ENCODE results near the gene PID1.

Gene PID1

DNA sequence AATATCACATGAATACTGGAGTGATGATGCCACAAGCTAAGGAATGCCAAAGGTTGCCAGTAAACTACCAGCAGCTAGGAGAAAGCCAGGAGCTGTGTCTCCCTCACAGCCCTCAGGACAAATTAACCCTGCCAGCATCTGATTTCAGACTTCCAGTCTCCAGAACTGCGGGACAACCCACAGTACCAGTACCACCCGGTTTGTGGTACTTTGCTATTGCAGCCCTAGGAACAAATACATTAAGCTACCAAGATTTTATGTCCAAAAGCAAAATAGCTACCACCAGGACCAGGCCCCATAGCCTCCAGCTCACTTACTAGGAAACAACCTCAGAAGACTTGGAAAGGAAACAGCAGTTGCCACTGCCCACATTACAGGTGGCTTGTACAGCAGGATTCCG is 10.0 kb downstream of the PID1 start:
- no peak for DNase-seq (ENCODE audit: low read depth in 2 of 2)

GRCh38 chr2:229257985-229258384 is 13.1 kb downstream of the PID1 start:
- no peak for DNase-seq (ENCODE audit: low read depth in 2 of 2)

- no peak for DNase-seq (ENCODE audit: low read depth in 2 of 2)
Measured at GRCh38 chr2:229256376-229256775, 14.7 kb downstream of the PID1 start.

GRCh38 chr2:229254206-229254605 is 16.9 kb downstream of the PID1 start:
- no peak for DNase-seq (ENCODE audit: low read depth in 2 of 2)

- no peak for DNase-seq (ENCODE audit: low read depth in 2 of 2)
Measured at GRCh38 chr2:229252996-229253395, 18.1 kb downstream of the PID1 start.

GRCh38 chr2:229252280-229252679 is 18.8 kb downstream of the PID1 start:
- no peak for DNase-seq (ENCODE audit: low read depth in 2 of 2)

DNA sequence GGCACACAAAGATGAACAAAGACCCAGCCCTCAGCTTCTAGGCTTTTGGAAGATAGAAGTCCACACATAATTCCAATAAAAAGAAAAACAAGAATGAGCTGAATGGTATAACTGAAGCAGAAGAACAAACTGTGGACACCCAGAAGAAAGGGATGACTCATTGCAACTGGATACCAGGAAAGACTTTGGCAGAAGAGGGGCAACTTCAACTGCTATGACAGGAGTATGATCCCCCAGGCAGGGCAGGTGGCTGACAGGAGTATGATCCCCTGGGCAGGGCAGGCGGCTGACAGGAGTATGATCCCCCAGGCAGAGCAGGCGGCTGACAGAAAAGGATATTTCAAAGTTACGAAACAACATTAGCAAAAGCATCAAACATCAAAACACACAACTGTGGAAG is 21.6 kb downstream of the PID1 start:
- DNase-seq (ENCODE audit: low read depth in 2 of 2) = no peak

DNA sequence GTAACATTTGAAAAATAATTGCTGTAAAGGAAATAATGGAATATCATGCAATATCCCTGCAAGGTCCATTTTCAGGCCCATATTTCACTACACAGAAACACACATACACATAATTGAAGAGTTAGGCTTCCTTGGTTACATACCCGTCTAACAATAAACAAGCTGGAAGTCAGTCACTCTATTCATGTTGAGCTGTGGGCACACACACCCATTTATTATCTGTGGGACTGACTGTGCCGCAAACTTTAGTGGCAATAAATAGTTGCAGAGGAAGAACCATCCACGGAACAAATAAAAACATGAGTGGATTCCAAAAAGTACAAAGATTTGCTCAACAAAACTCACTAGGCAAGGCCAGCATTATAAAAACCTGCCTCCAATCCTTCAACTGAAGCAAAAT is 24.8 kb downstream of the PID1 start:
- no peak for DNase-seq (ENCODE audit: low read depth in 2 of 2)

DNA sequence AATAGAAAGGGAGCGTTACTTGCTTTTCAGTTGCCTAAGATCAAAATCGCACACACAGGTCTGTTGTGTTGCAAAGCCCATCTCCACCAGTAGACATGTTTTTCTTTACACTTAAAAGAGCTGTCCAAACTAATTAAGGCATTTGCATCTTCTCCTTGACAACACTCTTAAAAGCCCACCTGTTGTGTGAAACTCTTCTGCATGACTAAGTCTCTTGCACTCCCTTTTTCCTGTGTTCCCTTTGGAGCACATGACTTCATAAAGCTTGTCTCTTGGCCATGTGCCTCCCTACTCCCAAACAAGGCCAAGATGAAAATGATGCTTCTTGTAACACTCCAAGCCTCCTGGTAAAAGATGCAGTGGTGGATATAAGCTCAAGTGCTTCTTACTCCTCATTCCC is 26.1 kb downstream of the PID1 start:
- no peak for DNase-seq (ENCODE audit: low read depth in 2 of 2)

DNA sequence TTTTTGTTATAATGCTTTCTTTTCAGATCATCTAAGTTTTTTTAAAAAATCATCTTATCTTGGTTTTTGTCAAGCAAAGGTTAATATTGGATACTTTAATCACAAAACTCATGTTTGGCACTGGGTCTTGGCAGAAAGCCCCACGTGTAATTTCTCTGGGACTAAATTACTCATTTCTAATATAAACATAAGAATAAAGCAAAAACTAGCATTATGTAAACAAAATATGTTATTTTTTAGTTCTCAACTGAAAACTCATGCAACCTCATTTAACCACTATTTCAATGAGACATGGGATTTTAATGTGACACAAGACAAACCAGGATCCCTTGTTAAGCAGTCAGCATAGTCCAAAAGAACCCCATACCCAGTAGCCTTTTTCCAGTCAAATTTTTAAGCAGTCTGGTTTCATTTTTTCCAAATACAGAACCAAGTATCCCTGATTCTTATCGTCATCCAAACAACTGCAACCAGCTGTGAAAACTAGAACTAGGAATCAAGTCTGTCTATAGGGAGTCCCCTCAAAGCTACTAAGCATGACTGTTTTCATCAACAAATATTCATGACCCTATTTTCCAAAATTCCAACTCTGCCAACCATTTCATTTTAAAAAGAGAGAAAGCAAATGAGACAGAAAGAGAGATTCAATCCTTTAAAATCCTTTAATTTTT is 27.1 kb downstream of the PID1 start:
- no peak for DNase-seq (ENCODE audit: low read depth in 2 of 2)

- DNase-seq (ENCODE audit: low read depth in 2 of 2) = no peak
Measured at GRCh38 chr2:229240984-229241491, 30.0 kb downstream of the PID1 start.

DNA sequence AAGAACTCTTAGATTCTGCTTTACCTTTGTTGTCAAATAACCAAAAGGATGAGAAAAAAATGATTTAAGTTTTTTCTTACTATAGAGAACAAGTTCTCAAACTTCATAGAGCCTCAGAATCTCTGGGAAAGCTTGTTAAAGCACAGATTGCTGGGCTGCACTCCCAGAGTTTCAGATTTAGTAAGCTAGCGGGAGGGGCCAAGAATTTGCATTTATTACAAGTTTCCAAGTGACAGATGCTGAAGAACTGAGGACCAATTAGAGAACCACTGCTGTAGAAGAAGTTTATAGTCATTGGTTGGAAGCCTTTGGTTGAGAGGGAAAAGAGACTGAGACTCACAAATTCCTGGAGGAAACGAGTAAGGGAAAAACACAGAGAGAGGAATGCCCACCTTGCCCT is 32.1 kb downstream of the PID1 start:
- no peak for DNase-seq (ENCODE audit: low read depth in 2 of 2)

DNA sequence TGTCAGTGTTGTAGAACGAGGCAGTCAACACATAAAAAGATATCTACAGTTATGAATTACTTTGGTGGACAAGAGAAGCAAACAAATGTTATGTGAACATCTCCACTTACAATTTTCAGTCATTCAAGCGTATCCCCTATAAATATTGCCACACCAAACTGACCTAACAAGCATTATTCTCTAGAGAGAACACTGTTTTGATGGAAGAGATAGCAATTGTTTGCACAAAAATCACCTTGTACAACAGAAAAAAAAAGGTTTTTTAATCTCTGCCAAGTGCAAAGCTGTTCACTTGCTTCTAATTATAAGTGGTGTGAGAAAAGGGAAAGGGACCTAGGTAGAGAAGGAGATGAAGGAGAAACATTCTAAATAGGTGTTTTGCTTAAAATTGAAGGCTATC is 33.8 kb downstream of the PID1 start:
- no peak for DNase-seq (ENCODE audit: low read depth in 2 of 2)

- DNase-seq (ENCODE audit: low read depth in 2 of 2) = no peak
Measured at GRCh38 chr2:229235131-229235914, 35.8 kb downstream of the PID1 start.

DNA sequence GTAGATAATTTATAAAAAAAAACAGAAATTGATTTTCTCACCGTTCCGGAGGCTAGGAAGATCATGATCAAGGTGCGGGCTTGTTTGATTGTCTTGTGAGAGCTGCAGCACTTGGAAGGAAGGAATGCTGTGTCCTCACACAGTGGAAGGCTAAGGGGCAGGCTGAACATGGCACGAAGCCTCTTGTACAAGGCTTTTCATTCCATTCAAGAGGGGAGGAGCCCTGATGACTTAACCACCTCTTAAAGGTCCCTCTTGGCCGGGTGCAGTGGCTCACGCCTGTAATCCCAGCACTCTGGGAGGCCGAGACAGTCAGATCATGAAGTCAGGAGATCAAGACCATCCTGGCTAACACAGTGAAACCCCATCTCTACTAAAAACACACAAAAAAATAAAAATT is 39.2 kb downstream of the PID1 start:
- no peak for DNase-seq (ENCODE audit: low read depth in 2 of 2)

DNA sequence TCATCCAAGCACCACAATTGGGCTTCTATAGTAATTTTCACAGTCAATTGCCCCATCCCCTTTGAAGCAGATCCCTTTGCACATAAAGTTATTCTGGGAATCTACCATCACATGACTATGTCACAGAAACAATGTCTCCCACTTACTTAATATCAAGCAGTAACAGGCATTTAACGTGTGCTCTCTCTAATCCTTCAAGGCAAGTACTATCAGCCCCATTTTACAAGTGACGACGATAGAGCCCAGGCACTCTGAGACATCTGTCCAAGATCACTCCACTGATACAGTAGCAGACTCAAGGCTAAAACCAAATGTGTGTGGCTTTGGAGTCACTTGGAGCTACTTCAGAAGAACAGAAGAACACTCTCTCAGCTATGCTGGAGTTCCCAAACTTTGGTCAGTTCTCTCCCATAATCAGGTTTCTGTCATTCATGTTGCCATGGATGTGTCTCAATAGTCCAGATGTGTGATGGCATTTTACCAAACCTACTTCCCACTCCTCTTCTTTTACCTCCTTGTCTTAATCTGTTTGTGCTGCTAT is 39.7 kb downstream of the PID1 start:
- no peak for DNase-seq (ENCODE audit: low read depth in 2 of 2)

DNA sequence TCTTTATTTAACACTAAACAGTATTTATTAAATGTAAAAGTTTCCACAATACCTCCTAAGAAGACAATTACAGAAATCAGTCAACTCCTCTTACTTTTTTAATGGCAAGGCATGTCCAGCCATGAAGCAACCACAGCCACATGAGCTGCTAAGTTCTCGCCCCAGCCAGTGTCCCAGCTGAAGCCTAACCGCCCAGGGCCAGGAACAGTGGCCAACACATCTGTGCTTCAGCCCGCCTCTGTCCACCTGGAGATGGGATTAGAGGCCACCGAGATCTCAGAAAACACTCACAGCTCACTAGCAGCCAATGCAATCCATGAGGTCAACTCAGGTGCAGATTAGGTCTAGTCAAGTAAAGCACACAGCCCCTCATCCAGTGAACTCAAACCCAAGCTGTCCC is 40.2 kb downstream of the PID1 start:
- no peak for DNase-seq (ENCODE audit: low read depth in 2 of 2)

- DNase-seq (ENCODE audit: low read depth in 2 of 2) = no peak
Measured at GRCh38 chr2:229230256-229230655, 40.8 kb downstream of the PID1 start.

- DNase-seq (ENCODE audit: low read depth in 2 of 2) = no peak
Measured at GRCh38 chr2:229226382-229226781, 44.7 kb downstream of the PID1 start.

GRCh38 chr2:229223107-229223506 is 48.0 kb downstream of the PID1 start:
- no peak for DNase-seq (ENCODE audit: low read depth in 2 of 2)

GRCh38 chr2:229221641-229222040 is 49.4 kb downstream of the PID1 start:
- DNase-seq (ENCODE audit: low read depth in 2 of 2) = no peak

- DNase-seq (ENCODE audit: low read depth in 2 of 2) = no peak
Measured at GRCh38 chr2:229220254-229220653, 50.8 kb downstream of the PID1 start.

DNA sequence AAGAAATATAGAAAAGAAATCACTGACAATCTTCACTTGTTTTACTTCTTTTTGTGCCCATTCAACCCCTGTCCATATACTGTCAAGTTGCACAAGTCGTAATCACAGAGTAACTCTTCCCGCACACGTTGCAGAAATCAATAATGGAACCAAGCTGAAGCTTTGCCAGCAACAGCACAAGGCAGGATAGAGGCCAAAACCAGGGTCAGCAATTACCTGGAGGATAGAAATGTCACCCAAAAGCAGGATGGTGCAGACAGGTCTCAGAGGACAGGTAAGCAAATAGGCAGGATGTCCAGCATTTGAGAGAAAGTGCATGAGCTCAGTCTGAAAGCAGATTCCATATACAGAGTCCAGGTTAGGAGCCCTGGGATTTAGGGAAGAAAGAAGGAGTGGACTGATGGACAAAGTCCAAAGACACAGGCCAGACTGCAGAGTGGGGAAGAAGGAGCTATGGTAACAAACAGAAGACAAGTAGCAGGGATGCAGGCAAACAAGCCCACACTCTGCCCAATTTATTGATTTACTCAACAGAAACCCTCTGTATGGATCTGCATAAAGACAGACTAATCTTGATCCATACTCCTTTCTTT is 52.7 kb downstream of the PID1 start:
- no peak for DNase-seq (ENCODE audit: low read depth in 2 of 2)
